NCI-H1417 (cell line): ENCODE measurements around the gene CCNL2.
"Not testable (repeated sequence)": the region's sequence is repeated elsewhere in the genome, so short reads cannot be mapped to it uniquely, and the experiment has no call there.

ENCODE experiments used
- DNase-seq, 3 experiments: peaks; one replicate each; lab custom pipeline; 2025; lab: John Stamatoyannopoulos, UW

CCNL2 gene

DNA sequence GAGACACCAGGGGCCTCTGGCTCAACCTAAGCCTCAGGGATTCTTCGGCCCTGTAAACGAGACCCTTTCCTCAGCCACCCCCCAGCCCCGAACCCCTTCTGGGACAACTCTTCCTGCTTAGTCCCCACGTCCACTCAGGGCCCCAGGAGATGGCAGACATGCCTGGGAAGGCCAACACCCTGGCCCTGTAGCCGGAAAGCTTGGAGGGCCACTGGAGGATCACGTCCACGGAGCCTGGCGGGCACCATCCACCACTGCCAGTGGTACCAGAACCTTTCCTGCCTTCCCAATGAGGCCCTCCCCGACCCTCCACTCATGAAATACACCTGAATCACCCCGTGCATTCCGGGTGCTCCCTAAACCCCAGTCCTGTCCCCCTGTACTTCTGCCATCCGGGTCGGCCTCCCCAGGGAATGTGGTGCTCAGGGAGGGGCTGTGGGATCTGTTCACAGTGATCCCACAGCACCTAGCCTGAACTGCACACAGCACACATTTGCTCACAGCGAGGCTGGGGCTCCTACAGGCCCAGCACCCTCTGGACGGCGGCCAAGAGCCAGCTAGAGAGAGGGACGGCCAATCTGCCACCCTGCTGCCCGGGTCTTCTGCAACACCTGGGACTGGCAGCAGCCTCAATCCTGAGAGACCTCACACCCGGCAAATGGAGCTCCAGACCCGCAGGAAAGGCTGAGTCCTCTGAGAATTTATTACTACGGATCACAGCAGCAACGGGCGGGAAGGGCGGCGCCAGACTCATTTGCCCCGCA, 25.9 kb downstream of the CCNL2 start:
- no peak for DNase-seq

GRCh38 chr1:1371746-1372711, 27.1 kb downstream of the CCNL2 start:
- DNase-seq: peak; percentile 23 to 40 (median 28)

DNA sequence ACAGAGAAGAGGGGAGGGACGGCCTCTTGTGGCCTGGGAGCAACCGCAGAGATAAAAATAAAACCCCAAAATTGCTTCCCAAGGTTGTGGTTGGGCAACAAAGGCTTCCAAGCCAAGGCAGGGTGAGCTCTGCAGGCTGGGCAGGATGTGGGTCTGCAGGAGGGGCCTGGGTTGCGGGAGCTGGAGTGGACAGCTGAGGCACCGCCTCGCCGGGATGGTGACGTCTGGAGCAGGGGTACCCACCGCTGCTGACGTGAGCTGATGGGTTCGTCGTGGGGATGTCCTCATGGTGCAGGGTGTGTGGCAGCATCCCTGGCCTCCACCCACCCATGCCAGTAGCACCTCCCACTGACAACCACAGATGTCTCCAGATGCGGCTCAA, 27.8 kb downstream of the CCNL2 start:
- DNase-seq: no peak

DNA sequence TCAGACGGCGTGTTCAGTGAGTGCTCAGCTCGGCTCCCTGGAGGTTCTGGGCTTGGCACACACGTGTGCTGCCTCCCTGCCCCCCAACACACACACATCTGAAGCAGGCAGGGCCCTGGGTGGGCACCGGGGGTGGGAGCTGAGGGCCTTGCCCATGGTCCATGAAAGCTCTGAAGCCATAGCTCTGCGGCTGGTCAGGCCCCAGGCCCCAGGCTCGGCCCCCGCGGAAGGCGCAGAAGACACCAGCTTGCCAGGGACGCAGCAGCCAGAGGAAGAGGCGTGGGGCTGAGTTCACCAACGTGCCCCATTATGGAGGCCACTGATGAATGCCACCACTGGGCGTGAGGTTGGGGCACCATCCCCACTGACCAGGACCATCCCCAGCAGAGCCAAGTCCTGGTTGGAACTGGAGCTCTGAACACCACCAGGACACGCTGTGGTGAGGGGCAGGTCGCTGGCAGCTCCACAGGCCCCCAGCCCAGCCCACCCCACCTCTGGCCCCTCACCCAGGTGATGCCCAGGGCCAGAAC, 28.3 kb downstream of the CCNL2 start:
- no peak for DNase-seq

- DNase-seq: not testable (repeated sequence)
These were observed 29.0 kb downstream of the CCNL2 start for GRCh38 chr1:1370094-1370493.

DNA sequence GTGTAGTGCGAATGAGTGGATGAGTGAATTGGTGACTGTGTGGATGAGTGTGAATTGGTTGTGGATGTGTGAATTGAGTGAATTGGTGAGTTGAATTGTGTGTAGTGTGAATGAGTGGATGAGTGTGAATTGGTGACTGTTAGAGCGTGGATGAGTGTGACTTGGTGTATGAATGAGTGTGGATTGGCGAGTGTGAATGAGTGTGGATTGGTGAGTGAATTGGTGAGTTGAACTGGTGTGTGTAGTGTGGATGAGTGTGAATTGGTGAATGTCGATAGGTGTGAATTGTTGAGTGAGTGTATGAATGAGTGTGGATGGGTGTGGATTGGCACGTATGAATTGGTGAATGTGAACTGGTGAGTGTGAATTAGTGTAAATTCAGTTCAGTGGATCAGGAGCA, 31.8 kb downstream of the CCNL2 start:
- no peak for DNase-seq

DNA sequence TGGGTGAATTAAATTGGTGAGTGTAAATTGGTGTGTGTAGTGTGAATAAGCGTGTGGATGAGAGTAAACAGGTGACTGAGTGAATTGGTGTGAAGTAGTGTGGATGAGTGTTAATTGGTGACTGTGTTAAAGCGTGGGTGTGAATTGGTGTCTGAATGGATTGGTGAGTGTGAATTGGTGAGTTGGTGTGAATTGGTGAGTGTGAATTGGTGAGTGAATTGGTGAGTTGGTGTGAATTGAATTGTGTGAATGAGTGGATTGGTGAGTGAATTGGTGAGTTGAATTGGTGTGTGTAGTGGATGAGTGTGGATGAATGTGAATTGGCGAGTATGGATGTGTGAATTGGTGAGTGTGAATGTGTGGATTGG, 32.5 kb downstream of the CCNL2 start:
- no peak for DNase-seq

DNA sequence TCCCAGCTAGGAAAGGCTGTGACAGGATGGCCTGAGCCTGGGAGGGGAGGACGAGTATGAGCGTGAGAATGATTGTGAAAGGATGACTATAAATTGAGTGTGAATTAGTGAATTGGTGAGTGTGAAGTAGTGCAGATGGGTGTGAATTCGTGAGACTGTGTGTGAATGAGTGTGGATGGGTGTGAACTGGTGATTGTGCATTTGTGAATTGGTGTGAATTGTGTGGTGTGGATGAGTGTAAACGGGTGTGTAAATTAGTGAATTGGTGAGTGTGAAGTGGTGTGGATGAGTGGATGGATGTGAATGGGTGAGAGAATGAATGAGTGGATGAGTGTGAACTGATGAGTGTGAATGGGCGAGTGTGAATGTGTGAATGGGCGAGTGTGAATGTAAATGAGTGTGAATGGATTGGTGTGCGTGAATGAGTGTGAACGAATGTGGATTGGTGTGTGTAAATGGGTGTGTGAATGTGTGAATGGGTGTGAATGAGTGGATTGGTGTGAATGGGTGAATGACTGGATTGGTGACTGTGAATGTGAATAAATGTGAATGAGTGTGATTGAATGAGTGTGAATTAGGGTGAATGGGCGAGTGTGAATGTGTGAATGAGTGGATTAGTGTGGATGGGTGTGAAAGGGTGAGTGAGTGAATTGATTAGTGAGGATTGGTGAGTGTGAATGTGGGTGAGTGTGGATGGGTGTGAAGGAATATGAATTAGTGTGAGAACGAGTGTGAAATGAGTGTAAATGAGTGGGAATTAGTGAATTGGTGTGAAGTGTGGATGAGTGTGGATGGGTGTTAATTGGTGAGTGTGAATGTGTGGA, 33.0 kb downstream of the CCNL2 start:
- no peak for DNase-seq

DNA sequence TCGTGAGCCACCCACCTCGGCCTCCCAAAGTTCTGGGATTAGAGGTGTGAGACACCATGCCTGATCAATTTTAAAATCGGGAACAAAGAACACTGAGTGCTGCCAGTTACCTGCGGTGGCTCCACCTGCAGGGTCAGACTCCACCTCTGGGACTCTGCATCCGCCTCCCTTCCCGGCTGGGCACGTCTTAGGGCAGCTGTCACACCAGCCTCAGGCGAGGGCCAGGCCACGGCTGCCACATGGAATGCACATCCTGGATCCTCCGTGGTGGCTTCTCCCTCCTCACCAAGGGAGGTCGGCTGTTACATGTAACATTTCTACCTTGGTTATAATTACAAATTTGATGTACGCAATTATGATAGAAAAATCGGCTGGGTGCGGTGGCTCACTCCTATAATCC, 34.9 kb downstream of the CCNL2 start:
- DNase-seq: no peak

DNA sequence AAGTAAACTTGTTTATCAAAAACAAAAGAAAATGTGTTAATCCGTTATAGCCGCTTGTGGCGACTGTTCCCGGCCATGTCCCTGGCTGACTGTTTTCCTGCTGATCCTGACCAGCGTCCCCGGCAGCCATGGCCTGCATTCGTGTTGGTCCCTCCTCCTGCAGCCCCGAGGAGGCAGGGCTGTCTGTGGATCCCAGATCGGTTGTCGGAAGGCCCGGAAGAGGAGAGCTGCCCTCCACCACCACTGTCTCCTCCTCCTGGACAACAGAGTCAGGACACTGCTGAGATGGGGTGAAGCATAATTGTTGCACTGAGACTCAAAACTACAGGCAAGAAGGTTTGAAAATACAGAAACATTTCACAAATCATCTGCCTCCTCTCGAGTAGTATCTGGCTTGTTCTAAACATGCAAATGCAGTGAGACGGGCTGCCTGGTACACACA, 37.1 kb downstream of the CCNL2 start:
- no peak for DNase-seq

- no peak for DNase-seq
These were observed 37.7 kb downstream of the CCNL2 start for GRCh38 chr1:1361233-1361981.

DNA sequence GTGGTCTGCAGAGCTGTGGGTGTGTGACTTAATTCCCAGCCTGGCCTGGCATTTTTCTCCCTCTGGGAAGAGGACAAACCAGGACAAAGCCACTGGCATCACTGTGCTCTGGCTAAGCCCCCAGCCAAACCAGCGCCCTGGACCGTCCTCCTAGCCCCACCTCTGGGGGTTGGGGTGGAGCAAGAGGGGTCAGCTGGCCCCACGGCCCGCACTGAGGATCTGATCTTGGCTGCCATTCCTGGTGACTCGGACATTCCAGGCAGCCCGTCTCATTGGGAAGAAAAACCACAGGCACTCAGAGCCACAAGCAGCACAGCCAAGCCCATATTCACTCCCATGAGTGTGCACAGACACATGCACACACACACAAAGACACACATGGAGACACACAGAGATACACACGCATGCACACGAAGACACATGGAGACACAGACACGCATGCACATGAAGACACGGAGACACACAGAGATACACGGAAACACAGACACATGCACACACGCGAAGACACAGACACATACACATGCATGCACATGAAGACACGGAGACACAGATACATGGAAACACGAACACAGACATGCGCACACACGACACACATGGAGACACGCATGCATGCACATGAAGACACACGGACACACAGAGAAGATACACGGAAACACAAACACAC, 38.5 kb downstream of the CCNL2 start:
- DNase-seq: no peak

DNA sequence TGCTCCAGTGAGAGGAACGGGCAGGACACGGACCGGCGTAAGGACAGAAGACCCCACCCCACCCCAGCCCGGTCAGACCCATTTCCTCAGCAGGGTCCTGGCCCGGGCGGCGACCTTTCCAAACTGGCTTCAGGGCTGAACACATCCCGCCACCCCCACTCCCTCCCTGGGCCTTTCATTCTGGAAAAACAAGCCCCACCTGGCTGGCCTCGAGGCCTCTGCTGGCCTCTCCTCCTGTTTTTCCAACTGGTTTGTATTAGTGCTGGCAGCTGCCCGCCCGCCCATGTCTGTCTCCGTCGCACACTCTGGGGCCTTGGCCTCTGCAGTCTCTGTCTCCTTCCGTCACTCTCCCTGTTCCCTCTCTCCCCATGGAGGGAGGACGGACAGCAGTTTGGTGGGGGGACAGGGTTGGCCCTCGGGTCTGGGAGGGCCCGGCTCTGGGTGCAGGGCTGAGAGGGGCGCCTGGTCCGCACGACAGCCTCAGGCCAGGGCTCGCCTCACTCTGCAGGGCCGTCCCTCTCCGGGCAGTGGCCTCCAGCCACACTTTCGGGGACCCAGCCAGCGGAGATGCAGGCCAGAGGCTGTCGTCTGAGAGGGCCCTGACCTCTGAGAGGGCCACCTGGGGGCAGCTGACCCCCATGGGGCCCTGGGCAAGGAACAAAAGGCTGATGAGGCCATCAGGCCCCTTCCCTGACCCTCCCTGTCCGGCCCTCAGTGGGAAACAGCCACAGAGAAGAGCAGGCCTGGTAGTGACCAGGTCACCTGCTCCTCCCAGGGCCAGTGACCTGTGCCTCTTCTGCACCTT, 39.3 kb downstream of the CCNL2 start:
- no peak for DNase-seq

DNA sequence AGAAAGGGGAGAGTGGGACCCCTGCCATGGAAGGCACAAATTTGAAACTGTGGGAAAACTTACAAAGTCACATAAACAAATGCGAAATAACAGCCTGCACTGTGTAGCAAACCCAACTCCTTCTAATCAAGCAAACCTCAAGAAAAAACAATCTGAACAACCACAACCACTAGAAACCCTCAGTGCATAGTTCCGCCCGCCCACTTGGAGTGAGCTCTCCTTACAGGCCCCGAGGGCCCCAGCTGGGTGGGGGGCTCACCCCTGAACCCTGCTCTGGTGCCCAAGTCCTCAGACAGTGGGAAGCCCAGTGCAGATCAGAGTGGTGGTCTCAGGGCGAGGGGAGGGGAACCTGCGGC, 39.8 kb downstream of the CCNL2 start:
- DNase-seq: no peak

GRCh38 chr1:1358433-1359271, 40.5 kb downstream of the CCNL2 start, which contains the start of gene MXRA8:
Gene MXRA8, minus strand, starts transcription at chr1:1358555. Its CDS starts 51 bp downstream, at chr1:1358504.
- DNase-seq: no peak

- DNase-seq: no peak
These were observed 41.2 kb downstream of the CCNL2 start for GRCh38 chr1:1357871-1358432.

- DNase-seq: no peak
These were observed 42.2 kb downstream of the CCNL2 start for GRCh38 chr1:1356796-1357401.

DNA sequence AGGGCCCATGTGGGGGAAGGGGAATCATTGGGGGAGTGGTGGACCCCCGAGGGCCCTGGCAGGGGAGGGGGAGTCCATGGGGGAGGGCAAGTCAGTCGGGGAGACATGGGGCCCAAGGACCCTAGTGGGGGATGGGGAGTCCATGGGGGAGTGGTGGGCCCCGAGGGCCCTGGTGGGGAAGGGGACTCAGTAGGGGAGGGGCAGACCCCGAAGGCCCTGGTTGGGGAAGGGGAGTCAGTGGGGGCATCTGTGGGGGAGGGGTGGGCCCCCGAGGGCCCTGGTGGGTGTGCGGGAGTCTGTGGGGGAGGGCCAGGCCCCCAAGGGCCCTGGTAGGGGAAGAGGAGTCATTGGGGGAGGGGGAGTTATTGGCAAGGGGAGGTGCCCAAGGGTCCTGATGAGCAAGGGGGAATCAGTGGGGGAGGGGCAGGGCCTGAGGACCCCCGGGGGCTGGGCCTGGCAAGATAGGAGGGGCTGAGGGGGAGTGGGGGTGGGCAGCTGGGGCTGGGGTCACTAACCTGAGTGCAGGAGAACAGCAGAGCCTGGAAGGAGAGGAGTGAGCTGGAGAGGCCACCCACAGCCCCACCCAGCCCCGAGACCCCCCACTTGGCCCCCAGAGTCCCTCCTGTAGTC, 42.9 kb downstream of the CCNL2 start:
- no peak for DNase-seq
